PC-9 (cell line): ENCODE data around the gene WNK1. TPM values are rescaled to one million over a fixed set of nuclear protein-coding genes. Genes with fewer than 3 reads are reported as not detected.

ENCODE experiments used
- BruUV-seq: library from RNA; stranded (reverse); fragments of 400-500 nt; replicated peaks from 2 replicates; lab custom pipeline; 2021; lab: Mats Ljungman, UMichigan
- CTCF ChIA-PET: fragments of 300-600 bp; sonication (Branson Sonifier 250); formaldehyde crosslinking; loops from one replicate; lab custom pipeline; 2022; ENCODE audit warnings: antibody characterized with exemption; lab: Charles Lee
- POLR2A ChIA-PET: fragments of 300-600 bp; sonication (Branson Sonifier 250); formaldehyde crosslinking; loops from one replicate; lab custom pipeline; 2022; ENCODE audit warnings: antibody characterized with exemption; ENCODE audit not compliant: unreplicated experiment; lab: Charles Lee
- DNase-seq, 2 experiments: peaks; one replicate each; pipeline versions ENCODE4 v3.0.0 to v3.0.0-alpha.2; 2015 to 2022; ENCODE audit warnings: mixed read lengths in 1 of 2
- H2AFZ ChIP-seq: fragments of 200-600 bp; sonication (generic); 2 replicates; pipeline ENCODE4 v1.8.1; 2017; ENCODE audit warnings: antibody characterized with exemption
- H3F3A ChIP-seq: fragments of 200-600 bp; sonication (generic); 2 replicates; pipeline ENCODE4 v1.8.1; 2017; ENCODE audit warnings: antibody characterized with exemption, mild to moderate bottlenecking, low read depth; ENCODE audit not compliant: insufficient read depth
- H3K27ac ChIP-seq: fragments of 200-600 bp; sonication (generic); 2 replicates; pipeline ENCODE4 v1.6.1; 2016; ENCODE audit warnings: mixed run types
- H3K27me3 ChIP-seq: fragments of 200-600 bp; sonication (generic); 2 replicates; pipeline ENCODE4 v1.6.1; 2016; ENCODE audit warnings: low read depth, mixed run types; ENCODE audit not compliant: insufficient read depth
- H3K36me3 ChIP-seq: fragments of 200-600 bp; sonication (generic); 2 replicates; pipeline ENCODE4 v1.6.1; 2016; ENCODE audit warnings: low read depth, mixed run types
- H3K4me1 ChIP-seq: fragments of 200-600 bp; sonication (generic); replicated peaks from 2 replicates; pipeline ENCODE4 v1.6.1; 2016; ENCODE audit warnings: mixed run types; ENCODE audit not compliant: insufficient read depth
- H3K4me2 ChIP-seq: fragments of 200-600 bp; sonication (generic); 2 replicates; pipeline ENCODE4 v1.6.1; 2017; ENCODE audit warnings: mixed run types
- H3K4me3 ChIP-seq: fragments of 200-600 bp; sonication (generic); 2 replicates; pipeline ENCODE4 v1.6.1; 2016; ENCODE audit warnings: mixed run types
- H3K79me2 ChIP-seq: fragments of 200-600 bp; sonication (generic); 2 replicates; pipeline ENCODE4 v1.6.1; 2017; ENCODE audit warnings: low read depth, mixed run types
- H3K9me2 ChIP-seq: fragments of 200-600 bp; sonication (generic); 2 replicates; pipeline ENCODE4 v1.8.1; 2017; ENCODE audit warnings: mild to moderate bottlenecking; ENCODE audit not compliant: insufficient read depth
- H3K9me3 ChIP-seq: fragments of 200-600 bp; sonication (generic); 2 replicates; pipeline ENCODE4 v1.8.1; 2016; ENCODE audit warnings: low read depth; ENCODE audit not compliant: insufficient read depth
- H4K20me1 ChIP-seq: fragments of 200-600 bp; sonication (generic); 2 replicates; pipeline ENCODE4 v1.8.1; 2017; ENCODE audit not compliant: insufficient read depth
- EZH2 ChIP-seq: fragments of 200-600 bp; sonication (generic); IDR thresholded peaks from 2 replicates; pipeline ENCODE4 v1.8.0; 2017; ENCODE audit warnings: antibody characterized with exemption, low read depth
- intact Hi-C: fragments of 100-400 bp; cut with micrococcal nuclease; formaldehyde crosslinking; loops from one replicate; pipeline ENCODE4 v1.10.0; 2022; ENCODE audit not compliant: unreplicated experiment
- total RNA-seq: library from RNA; stranded (reverse); gene quantifications from 2 replicates; pipeline ENCODE4 v1.2.3, GENCODE V29; 2021
- TF ChIP-seq, protein P1 (sequence below): fragments of 200-600 bp; sonication (generic); conservative IDR thresholded peaks from 2 replicates; pipeline ENCODE4 v1.6.1; 2017; ENCODE audit warnings: mixed run types, antibody characterized with exemption, mild to moderate bottlenecking, moderate library complexity

Gene WNK1
- total RNA-seq, 1 experiment from 2014 or later, result 142 TPM

DNA sequence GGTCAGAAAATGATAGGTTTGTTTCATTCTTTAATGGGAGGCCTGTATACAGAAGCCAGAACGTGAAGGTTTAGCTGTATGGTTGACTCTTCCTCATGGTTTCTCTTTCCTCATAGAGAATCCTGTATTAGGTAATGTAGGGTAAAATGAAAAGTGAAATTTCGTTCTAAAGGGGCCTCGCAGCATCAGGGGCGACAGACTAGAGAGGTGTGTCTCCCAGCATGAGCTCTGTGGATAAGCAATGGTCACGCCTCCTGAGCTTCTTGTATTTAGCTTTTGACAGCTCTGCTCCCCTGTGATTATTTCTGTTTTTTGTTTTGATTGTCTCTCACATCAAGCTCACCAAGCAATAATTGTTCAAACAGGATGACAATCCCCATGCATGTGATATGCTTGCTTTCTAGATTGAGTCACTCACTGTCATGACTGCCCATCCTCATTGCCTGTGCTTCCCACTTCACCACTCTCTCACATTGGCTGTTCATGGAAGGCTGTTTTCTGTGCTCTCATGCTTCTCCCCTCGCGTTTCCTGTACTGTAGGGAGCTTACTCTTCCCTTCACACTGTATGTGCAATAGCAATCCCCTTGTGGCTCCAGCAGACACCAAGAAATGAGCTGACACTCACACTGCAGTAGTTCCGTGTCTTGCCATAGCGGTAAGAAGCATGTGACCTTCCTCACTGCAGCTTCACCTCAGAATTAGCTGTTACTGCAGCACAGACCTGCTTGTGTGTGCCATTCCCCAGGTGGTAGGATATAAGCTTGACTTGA, 153.1 kb downstream of the WNK1 start:
- no peaks in the 10 kb centered on the region for H3K9me3 ChIP-seq
- H3K27me3 ChIP-seq, result no peaks in the 10 kb centered on the region
- no peaks in the 10 kb centered on the region for H3K79me2 ChIP-seq
- no peaks in the 10 kb centered on the region for H3K4me1 ChIP-seq
- no peak overlapping the region for H3K4me2 ChIP-seq
- no TSS peak for BruUV-seq
- intact Hi-C loops, result no loop called here
- H3K27ac ChIP-seq, result no peak overlapping the region
- H3K9me2 ChIP-seq, result no peaks in the 10 kb centered on the region
- ChIA-PET POLR2A (interaction anchor here (0.6 kb wide), 1 partner anchor 498 kb away, joined by 6 read pairs; no protein-coding TSS in a partner anchor), CTCF (interaction anchor here (1.6 kb wide), 1 partner anchor 188 kb away, joined by 5 read pairs; no protein-coding TSS in a partner anchor)
- H2AFZ ChIP-seq, result no peak overlapping the region
- H3F3A ChIP-seq, result peaks cover 20% of the 10 kb centered on the region; the same call in 1 of the 2 replicates
- H3K4me3 ChIP-seq, result no peak overlapping the region
- H4K20me1 ChIP-seq, result peaks cover 3% of the 10 kb centered on the region
- peaks cover 44% of the 10 kb centered on the region for H3K36me3 ChIP-seq
- DNase-seq, result no peak
- no peak for TF ChIP-seq EZH2

DNA sequence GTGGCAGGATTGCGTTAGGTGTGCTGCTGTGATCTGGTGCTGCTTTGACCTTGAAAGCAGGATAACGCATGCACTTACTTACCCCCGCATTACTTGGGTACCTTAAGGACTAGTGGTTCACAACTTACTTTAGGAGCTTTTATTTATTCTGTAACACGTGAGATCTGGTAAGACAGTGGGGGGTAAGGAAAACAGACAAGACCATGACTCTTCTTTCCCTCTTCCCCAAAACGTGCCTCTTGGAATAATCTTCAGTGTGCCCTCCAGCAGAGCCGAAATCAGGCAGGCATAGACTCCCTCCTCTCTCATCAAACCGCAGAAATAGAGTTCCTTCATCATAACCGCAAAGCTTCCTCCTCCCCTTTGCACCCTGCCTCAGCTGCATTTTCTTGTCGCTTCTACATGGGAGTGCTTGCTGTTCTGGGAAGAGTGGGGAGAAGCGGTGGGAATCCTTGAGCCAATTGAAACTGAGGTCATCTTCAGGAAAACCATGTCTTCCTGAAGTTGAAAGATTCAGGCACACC, 153.7 kb downstream of the WNK1 start:
- Histone ChIP-seq H4K20me1 (peaks cover 7% of the 10 kb centered on the region), H3K4me1 (no peaks in the 10 kb centered on the region), H3K79me2 (no peaks in the 10 kb centered on the region), H3K4me3 (no peak overlapping the region), H3K4me2 (no peak overlapping the region), H3K27ac (no peak overlapping the region), H3K27me3 (no peaks in the 10 kb centered on the region), H3K36me3 (peaks cover 37% of the 10 kb centered on the region), H3K9me2 (no peaks in the 10 kb centered on the region), H2AFZ (no peak overlapping the region), H3F3A (peaks cover 23% of the 10 kb centered on the region; the same call in 1 of the 2 replicates), H3K9me3 (no peaks in the 10 kb centered on the region)
- ChIA-PET CTCF (interaction anchor here (1.6 kb wide), 1 partner anchor 187 kb away, joined by 5 read pairs; no protein-coding TSS in a partner anchor), POLR2A (no interaction called here)
- TF ChIP-seq, protein P1, sequence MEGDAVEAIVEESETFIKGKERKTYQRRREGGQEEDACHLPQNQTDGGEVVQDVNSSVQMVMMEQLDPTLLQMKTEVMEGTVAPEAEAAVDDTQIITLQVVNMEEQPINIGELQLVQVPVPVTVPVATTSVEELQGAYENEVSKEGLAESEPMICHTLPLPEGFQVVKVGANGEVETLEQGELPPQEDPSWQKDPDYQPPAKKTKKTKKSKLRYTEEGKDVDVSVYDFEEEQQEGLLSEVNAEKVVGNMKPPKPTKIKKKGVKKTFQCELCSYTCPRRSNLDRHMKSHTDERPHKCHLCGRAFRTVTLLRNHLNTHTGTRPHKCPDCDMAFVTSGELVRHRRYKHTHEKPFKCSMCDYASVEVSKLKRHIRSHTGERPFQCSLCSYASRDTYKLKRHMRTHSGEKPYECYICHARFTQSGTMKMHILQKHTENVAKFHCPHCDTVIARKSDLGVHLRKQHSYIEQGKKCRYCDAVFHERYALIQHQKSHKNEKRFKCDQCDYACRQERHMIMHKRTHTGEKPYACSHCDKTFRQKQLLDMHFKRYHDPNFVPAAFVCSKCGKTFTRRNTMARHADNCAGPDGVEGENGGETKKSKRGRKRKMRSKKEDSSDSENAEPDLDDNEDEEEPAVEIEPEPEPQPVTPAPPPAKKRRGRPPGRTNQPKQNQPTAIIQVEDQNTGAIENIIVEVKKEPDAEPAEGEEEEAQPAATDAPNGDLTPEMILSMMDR, result no peak
- no peak for TF ChIP-seq EZH2
- DNase-seq, result no peak
- no TSS peak for BruUV-seq
- intact Hi-C loops, result no loop called here

- H3K27ac ChIP-seq, result no peak overlapping the region
- no peak overlapping the region for H3K4me3 ChIP-seq
- intact Hi-C loops, result no loop called here
- no peaks in the 10 kb centered on the region for H3K4me1 ChIP-seq
- peaks cover 23% of the 10 kb centered on the region; the same call in 1 of the 2 replicates for H3F3A ChIP-seq
- CTCF ChIA-PET, result interaction anchor here (0.6 kb wide), 1 partner anchor 190 kb away, joined by 17 read pairs; no protein-coding TSS in a partner anchor
- H3K9me2 ChIP-seq, result no peaks in the 10 kb centered on the region
- POLR2A ChIA-PET, result no interaction called here
- TF ChIP-seq EZH2, result no peak
- TF ChIP-seq, protein P1, result no peak
- H2AFZ ChIP-seq, result no peak overlapping the region
- peaks cover 34% of the 10 kb centered on the region for H3K36me3 ChIP-seq
- no peaks in the 10 kb centered on the region for H3K79me2 ChIP-seq
- no peaks in the 10 kb centered on the region for H3K9me3 ChIP-seq
- no peaks in the 10 kb centered on the region for H3K27me3 ChIP-seq
- peaks cover 7% of the 10 kb centered on the region for H4K20me1 ChIP-seq
- BruUV-seq, result no TSS peak
- no peak for DNase-seq
- H3K4me2 ChIP-seq, result no peak overlapping the region
These were observed 155.2 kb downstream of the WNK1 start for GRCh38 chr12:907413-908185.
